Pons (tissue), 1 donor: Measurements from ENCODE around the gene LPP.

Experiments used
- DNase-seq: peaks from one replicate; pipeline ENCODE4 v3.0.0-alpha.2; 2016; ENCODE audit warnings: low spot score

LPP gene

GRCh38 chr3:188792793-188793192 lies 638.8 kb downstream of the LPP start:
- peak; percentile 62 for DNase-seq

- DNase-seq, result peak; percentile 86
Observed at GRCh38 chr3:188796122-188796631, 642.2 kb downstream of the LPP start.

DNA sequence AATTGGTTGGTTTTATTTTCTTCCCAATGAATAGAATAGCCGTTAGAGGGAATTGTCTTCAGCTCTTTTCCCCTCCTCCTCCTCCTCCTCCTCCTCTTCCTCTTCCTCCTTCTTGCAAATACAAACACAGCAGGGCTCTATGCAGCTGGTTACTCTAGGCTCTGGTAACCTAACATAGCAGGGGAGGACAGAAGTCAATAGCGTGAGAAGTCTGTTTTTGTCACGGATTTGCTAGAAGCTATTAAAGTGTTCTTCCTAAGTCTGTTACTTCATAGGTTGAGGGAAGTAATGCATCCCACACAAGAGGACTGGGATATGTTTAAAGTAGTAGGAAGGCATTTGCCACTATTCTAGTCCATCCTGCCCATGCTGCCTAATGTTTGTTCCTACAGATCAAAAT lies 643.1 kb downstream of the LPP start:
- no peak for DNase-seq

- DNase-seq, result no peak
Observed at GRCh38 chr3:188798556-188799145, 644.7 kb downstream of the LPP start.

DNA sequence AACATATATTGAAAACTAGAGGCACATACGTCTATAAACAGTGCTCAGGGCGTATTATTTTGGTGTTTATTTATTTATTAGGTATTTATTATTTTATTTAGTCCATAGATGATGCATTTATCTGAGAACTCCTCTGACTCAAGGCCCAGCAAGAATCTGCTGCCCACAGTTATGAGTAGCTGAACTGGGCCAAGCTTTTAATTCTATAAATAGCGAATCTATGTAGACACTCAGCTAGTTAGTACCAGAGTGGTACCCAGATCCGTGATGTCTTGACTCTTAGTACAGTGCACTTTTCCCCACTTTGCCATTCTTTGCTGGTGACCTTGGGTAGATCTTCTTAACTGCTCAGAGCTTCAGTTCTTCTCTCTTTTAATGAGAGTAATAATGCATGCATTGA lies 647.4 kb downstream of the LPP start:
- DNase-seq, result no peak

DNA sequence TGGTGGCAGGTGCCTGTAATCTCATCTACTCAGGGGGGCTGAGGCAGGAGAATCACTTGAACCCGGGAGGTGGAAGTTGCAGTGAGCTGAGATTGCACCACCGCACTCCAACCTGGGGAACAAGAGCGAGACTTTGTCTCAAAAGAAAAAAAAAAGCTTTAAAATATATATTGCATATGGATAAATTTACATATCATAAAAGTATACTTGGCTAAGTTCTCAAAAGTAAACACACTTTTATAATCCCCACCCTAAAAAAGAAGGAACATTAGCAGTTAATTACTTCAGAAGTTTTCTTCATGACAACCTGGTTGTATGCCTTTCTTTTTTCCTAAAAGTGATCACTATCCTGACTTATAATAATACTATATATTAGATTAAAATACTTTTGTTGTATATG lies 648.7 kb downstream of the LPP start:
- no peak for DNase-seq

GRCh38 chr3:188807006-188807405 lies 653.0 kb downstream of the LPP start:
- DNase-seq, result no peak

DNA sequence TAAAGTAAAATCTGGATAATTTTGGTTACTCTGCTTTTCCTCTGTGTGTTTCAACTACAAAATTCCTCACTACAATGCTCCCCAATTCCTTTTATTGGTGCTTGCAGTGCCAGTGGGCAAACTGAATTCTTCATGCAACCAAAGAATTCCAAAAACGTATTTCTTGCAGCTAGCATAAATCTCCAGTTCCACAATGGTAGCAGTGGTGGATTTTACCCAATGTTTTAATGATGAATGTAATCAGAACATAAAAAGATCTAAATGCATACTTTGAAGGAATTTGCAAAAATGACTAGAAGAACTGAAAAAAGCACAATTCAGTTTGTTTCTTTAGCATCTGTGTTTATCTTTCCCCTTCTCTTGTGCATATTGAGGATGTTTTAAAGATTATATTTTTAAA lies 658.2 kb downstream of the LPP start:
- no peak for DNase-seq

- DNase-seq, result no peak
Observed at GRCh38 chr3:188814581-188814980, 660.6 kb downstream of the LPP start.

DNA sequence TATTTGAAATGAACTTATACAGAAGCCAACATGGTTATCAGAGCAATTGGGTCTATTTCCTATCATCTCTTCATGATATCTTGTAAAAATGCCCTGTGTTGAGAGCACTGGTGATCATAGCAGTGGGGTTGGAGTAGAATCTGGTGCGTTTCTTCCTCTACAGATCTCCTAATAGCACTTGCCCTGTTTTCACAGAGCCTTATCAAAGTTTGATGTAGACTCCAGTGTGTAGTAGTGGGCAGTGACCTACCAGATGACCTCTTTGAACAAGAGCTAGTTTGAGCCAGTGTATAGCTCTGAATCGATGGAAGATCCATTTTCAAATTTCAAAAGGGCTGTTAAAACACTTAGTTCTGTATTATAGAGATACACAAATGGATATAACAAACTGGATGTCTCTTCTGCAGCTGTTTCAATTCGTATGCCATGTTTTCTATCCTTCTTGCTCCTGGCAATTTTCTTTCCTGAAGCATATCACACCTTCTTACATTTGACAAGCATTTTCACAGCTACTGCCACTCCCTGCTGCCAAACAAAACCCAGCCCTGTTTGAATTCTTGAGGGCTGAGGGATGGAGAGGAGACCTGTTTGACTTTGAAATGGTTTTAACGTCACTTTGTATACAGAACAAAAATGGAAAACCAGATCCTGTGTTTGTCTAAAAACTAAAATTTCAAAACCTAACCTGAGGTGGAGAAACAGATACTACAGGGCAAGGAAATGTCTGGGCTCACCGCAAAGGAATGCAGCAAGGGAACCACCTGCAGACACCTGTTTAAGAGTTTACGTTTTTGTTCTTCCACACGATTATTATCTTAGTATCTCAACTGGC lies 663.4 kb downstream of the LPP start:
- DNase-seq, result no peak

DNA sequence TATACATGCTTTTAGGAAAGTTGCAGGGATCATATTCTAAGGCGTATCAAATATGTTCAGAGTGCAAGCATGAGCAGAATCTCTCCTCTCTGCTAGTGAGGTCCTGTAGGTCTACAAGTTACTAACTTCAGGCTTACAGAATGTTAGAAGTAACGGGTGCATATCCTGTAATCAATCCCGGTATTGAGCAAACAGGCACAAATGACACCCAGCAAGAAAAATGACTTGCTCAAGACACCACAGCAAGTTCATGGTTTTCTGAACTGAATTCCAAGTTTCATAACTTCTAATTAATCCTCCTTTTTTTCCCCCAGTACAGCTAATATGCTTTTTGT lies 663.9 kb downstream of the LPP start:
- no peak for DNase-seq

DNA sequence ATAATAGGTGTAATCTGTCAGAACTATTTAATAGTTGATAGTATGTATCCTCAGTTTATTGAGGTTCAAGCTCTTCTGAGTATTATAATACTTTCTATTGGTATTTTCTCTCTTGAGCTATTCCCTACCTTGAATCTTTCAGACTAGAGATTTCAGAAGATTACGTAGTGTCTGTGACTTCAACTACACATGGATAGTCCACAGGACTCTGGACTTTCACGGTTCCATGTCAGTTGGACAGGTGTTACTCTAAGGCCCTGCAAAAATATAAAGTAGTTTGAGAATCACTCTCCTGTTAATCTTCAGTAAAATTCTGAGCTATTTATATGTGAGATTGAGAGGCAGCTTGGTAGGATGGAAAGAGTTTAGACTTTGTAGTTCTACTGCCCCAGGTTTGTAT lies 664.3 kb downstream of the LPP start:
- no peak for DNase-seq

GRCh38 chr3:188819939-188820338 lies 666.0 kb downstream of the LPP start:
- peak; percentile 21 for DNase-seq

DNA sequence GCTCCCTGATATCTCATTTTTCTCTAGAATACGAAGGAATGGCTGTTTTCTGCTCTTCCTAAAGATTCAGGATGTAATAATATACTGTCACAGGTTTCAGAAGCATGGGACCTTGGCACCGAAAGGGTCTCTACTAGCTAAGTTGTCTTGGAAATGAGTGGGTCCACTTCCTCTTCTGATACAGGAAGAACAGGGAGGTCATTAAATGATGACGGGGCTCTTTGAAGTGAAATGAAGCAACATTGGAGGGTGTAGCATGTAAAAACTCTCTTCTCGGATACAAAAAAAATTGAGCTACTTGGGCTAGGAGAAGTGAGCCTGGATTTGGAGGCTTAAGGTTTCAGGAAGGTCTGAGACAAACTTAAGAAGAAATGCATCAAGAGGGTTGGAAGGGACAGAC lies 668.0 kb downstream of the LPP start:
- peak; percentile 66 for DNase-seq

DNA sequence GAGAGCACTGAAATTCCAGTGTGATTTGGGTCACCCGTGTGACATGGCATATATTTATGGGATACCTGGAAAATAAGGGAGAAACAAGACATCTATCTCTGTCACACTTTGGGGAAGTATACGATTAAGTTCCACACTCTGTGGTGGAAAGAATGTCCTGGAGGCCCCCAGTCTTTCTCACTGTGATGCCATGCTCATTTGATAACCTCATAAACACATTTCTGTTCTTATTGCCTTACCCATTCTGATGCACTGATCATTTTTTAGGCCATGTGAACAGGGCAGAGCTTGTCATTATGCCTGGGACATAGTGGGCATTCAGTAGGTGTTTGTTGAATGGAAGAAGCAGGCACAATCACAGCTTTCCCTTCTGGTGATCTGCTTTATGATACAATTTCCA lies 668.5 kb downstream of the LPP start:
- DNase-seq, result no peak

GRCh38 chr3:188824566-188824965 lies 670.6 kb downstream of the LPP start:
- no peak for DNase-seq

DNA sequence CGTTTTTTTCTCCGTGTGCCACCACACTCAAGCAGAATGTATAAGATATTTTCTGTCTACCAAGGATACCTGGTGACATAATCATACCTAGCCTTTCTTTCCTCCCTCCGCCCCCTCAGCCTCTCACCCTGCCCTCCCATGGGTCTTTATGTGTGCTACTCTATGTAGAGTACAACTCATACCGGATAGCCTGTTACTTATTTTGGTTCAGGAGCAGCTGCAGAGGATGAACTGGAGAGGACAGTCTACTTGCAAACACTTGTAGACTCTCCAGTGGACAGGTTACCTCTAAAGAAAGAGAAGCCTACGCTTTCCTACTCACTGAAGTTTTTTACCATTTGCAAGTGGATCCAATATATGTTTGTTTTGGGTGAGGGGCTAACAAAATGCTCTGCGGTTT lies 671.9 kb downstream of the LPP start:
- DNase-seq, result no peak

DNA sequence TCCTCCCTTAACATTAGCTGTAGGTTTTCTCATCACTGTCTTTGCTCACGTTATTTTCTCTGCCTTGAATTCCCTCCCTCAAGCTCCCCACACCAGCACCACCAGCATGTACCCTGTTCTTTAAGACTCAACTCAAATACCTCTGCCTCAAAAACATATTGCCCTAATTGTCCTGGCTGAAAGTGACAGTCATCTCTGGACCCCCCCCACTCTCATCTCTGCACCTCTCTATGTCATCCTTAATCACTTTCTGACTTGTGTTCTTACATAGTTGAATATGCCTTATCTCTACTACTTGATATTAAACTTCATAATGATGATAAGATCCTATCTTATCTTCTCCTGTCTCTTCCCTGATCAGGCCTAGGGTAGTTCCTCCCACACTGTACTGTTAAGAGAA lies 672.6 kb downstream of the LPP start:
- no peak for DNase-seq

- no peak for DNase-seq
Observed at GRCh38 chr3:188827103-188827502, 673.1 kb downstream of the LPP start.

DNA sequence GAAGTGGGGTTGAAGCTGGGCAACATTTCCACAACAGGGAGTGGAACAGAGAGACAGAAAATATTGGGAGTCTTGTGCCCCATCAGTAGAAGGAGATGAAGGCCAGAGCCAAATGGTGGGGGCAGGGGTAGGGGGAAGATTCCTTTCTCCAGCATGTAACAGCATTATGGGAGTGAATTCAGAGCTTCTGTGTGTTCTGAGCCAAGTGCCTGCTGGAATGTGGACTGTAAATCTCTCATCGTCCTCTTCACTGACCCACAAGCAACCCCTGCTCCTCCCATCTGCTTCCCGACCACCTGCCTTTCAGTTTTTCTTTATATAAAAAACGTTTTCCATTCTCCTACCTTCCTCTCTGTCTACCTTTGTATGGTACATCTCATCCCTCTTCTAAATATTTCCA lies 673.6 kb downstream of the LPP start:
- no peak for DNase-seq

DNA sequence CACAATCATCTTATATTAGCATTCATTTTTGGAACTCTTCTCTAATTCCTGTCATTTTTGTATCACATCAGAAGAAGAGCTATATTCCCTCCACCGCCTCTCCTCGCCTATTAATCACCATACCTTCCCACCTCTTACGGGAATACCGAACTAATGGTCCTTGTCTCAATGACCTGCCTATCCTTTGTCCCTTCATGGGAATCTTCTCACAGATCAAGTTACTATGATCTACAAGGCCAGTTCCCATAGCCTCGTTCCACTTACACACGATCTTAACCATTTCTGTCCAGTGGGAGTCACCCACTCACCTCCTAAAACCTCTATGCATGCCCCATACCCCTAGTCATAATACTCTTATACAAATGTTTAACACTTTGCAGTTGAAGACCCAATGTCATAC lies 675.2 kb downstream of the LPP start:
- no peak for DNase-seq

DNA sequence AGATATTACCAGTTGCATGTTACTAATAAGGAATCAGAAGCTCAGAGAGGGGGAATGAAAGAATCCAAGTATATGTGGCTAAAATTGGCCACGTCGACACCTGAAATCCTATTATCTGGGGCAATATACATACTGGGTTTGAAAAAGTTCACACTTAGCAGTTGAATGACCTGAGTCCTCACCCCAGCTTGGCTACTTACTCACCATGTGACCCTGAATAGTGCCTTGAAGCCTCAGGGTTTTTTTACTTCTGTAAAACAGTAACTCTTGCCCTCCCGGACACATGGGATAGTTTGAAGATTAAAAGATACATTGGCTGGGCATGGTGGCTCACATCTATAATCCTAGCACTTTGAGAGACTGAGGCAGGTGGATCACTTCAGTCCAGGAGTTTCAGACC lies 675.6 kb downstream of the LPP start:
- DNase-seq, result no peak

- no peak for DNase-seq
Observed at GRCh38 chr3:188830893-188831292, 676.9 kb downstream of the LPP start.

GRCh38 chr3:188832146-188832545 lies 678.2 kb downstream of the LPP start:
- no peak for DNase-seq
